ENCODE results near the gene KPNB1. TPM values are rescaled to one million over a fixed set of nuclear protein-coding genes. Genes with fewer than 3 reads are reported as not detected.
"Not testable (repeated sequence)": the region's sequence is repeated elsewhere in the genome, so short reads cannot be mapped to it uniquely, and the experiment has no call there.

The KPNB1 gene
- total RNA-seq, 1 experiment from 2014 or later: 437 TPM

- H4K20me1 ChIP-seq (ENCODE audit: low read length): peaks cover 14% of the 10 kb centered on the region; the same call in 1 of the 2 replicates
- CTCF ChIA-PET: no interaction called here
- BruUV-seq (replicated peaks): no TSS peak
Observed at GRCh38 chr17:47682138-47682537, 32.4 kb downstream of the KPNB1 start.

GRCh38 chr17:47682727-47683126, 33.0 kb downstream of the KPNB1 start:
- POLR2A ChIA-PET (ENCODE audit: unreplicated experiment); CTCF ChIA-PET; ATAC-seq; H2AFZ ChIP-seq (ENCODE audit: low read length); H3K9me2 ChIP-seq (replicated peaks; ENCODE audit: low read length); H3K9ac ChIP-seq (ENCODE audit: low read length); H3K9me3 ChIP-seq (ENCODE audit: low read length); H3K27me3 ChIP-seq (ENCODE audit: low read length); H3K4me1 ChIP-seq (ENCODE audit: insufficient read depth, low read length); H3K79me2 ChIP-seq (ENCODE audit: low read length); DNase-seq; H3K27ac ChIP-seq (ENCODE audit: low read length); H3K4me3 ChIP-seq (ENCODE audit: low read length); intact Hi-C loops (cut with micrococcal nuclease); H3K4me2 ChIP-seq (ENCODE audit: low read length): not testable (repeated sequence)
- H3K36me3 ChIP-seq (ENCODE audit: low read depth, low read length): peaks cover 73% of the 10 kb centered on the region
- TSS peak; percentile 40 for BruUV-seq (replicated peaks)
- peaks cover 12% of the 10 kb centered on the region; the same call in 1 of the 2 replicates for H4K20me1 ChIP-seq (ENCODE audit: low read length)
- H3F3A ChIP-seq (ENCODE audit: low read length, unreplicated experiment): peaks cover 12% of the 10 kb centered on the region

More at GRCh38 chr17:47682138-47682537, 32.4 kb downstream of the KPNB1 start:
- peaks cover 79% of the 10 kb centered on the region for H3K36me3 ChIP-seq (ENCODE audit: low read depth, low read length)
- intact Hi-C loops (cut with micrococcal nuclease): no loop called here
- no peak overlapping the region for H2AFZ ChIP-seq (ENCODE audit: low read length)
- no peak overlapping the region for H3K4me2 ChIP-seq (ENCODE audit: low read length)
- H3K27me3 ChIP-seq (ENCODE audit: low read length): no peaks in the 10 kb centered on the region
- H3K9me2 ChIP-seq (replicated peaks; ENCODE audit: low read length): no peaks in the 10 kb centered on the region
- POLR2A ChIA-PET (ENCODE audit: unreplicated experiment): no interaction called here
- H3K4me1 ChIP-seq (ENCODE audit: insufficient read depth, low read length): no peaks in the 10 kb centered on the region
- H3K27ac ChIP-seq (ENCODE audit: low read length): no peak overlapping the region
- no peak for DNase-seq
- H3F3A ChIP-seq (ENCODE audit: low read length, unreplicated experiment): peaks cover 12% of the 10 kb centered on the region
- TF ChIP-seq EZH2 (IDR thresholded peaks at IDR 0.05; ENCODE audit: low read length, unreplicated experiment) (no peak), CTCF (conservative IDR thresholded peaks at IDR 0.05; ENCODE audit: low read depth, low read length) (no peak), EZH2phosphoT487 (IDR thresholded peaks at IDR 0.05; ENCODE audit: borderline replicate concordance, low read length) (no peak)
- H3K9ac ChIP-seq (ENCODE audit: low read length): no peak overlapping the region
- no peak overlapping the region for H3K4me3 ChIP-seq (ENCODE audit: low read length)
- no peaks in the 10 kb centered on the region for H3K9me3 ChIP-seq (ENCODE audit: low read length)
- no peak for ATAC-seq
- H3K79me2 ChIP-seq (ENCODE audit: low read length): no peaks in the 10 kb centered on the region

- H3K4me2 ChIP-seq (ENCODE audit: low read length): no peak overlapping the region
- H2AFZ ChIP-seq (ENCODE audit: low read length): no peak overlapping the region
- H3K9ac ChIP-seq (ENCODE audit: low read length): no peak overlapping the region
- intact Hi-C loops (cut with micrococcal nuclease): no loop called here
- ChIA-PET POLR2A (ENCODE audit: unreplicated experiment) (no interaction called here), CTCF (no interaction called here)
- no TSS peak for BruUV-seq (replicated peaks)
- no peak overlapping the region for H3K27ac ChIP-seq (ENCODE audit: low read length)
- DNase-seq (no peak), ATAC-seq (no peak)
- peaks cover 7% of the 10 kb centered on the region; the same call in 1 of the 2 replicates for H4K20me1 ChIP-seq (ENCODE audit: low read length)
- H3F3A ChIP-seq (ENCODE audit: low read length, unreplicated experiment): peaks cover 12% of the 10 kb centered on the region
- no peaks in the 10 kb centered on the region for H3K79me2 ChIP-seq (ENCODE audit: low read length)
- TF ChIP-seq CTCF (conservative IDR thresholded peaks at IDR 0.05; ENCODE audit: low read depth, low read length): no peak
- no peak for TF ChIP-seq EZH2phosphoT487 (IDR thresholded peaks at IDR 0.05; ENCODE audit: borderline replicate concordance, low read length)
- no peak for TF ChIP-seq EZH2 (IDR thresholded peaks at IDR 0.05; ENCODE audit: low read length, unreplicated experiment)
- H3K27me3 ChIP-seq (ENCODE audit: low read length): no peaks in the 10 kb centered on the region
- peaks cover 64% of the 10 kb centered on the region for H3K36me3 ChIP-seq (ENCODE audit: low read depth, low read length)
- H3K9me2 ChIP-seq (replicated peaks; ENCODE audit: low read length): no peaks in the 10 kb centered on the region
- no peak overlapping the region for H3K4me3 ChIP-seq (ENCODE audit: low read length)
- no peaks in the 10 kb centered on the region for H3K9me3 ChIP-seq (ENCODE audit: low read length)
- no peaks in the 10 kb centered on the region for H3K4me1 ChIP-seq (ENCODE audit: insufficient read depth, low read length)
Observed at GRCh38 chr17:47684025-47684424, 34.3 kb downstream of the KPNB1 start.

All from PC-3 (cell line).